ENCODE results near the gene TENM3.

The TENM3 gene

GRCh38 chr4:182533964-182534363 lies 290.8 kb downstream of the TENM3 start:
- no peak for DNase-seq

- DNase-seq, result no peak
These were observed 293.1 kb downstream of the TENM3 start for GRCh38 chr4:182536221-182536811.

GRCh38 chr4:182537031-182537795 lies 294.0 kb downstream of the TENM3 start:
- DNase-seq, result no peak

- DNase-seq, result no peak
These were observed 294.8 kb downstream of the TENM3 start for GRCh38 chr4:182538031-182538430.

- no peak for DNase-seq
These were observed 297.3 kb downstream of the TENM3 start for GRCh38 chr4:182540496-182540895.

GRCh38 chr4:182547435-182547834 lies 304.2 kb downstream of the TENM3 start:
- no peak for DNase-seq

- no peak for DNase-seq
These were observed 305.0 kb downstream of the TENM3 start for GRCh38 chr4:182548156-182548555.

- DNase-seq, result no peak
These were observed 306.2 kb downstream of the TENM3 start for GRCh38 chr4:182549356-182549755.

GRCh38 chr4:182552948-182553347 lies 309.7 kb downstream of the TENM3 start:
- no peak for DNase-seq

GRCh38 chr4:182553653-182554052 lies 310.5 kb downstream of the TENM3 start:
- DNase-seq, result no peak

- DNase-seq, result no peak
These were observed 311.5 kb downstream of the TENM3 start for GRCh38 chr4:182554736-182555135.

- DNase-seq, result no peak
These were observed 312.8 kb downstream of the TENM3 start for GRCh38 chr4:182555997-182556418.

GRCh38 chr4:182556580-182556979 lies 313.4 kb downstream of the TENM3 start:
- no peak for DNase-seq

- DNase-seq, result peak; percentile 9
These were observed 317.2 kb downstream of the TENM3 start for GRCh38 chr4:182560358-182560757.

GRCh38 chr4:182562350-182562749 lies 319.1 kb downstream of the TENM3 start:
- no peak for DNase-seq

GRCh38 chr4:182564724-182565369 lies 321.6 kb downstream of the TENM3 start:
- no peak for DNase-seq

GRCh38 chr4:182567119-182567518 lies 323.9 kb downstream of the TENM3 start:
- no peak for DNase-seq

GRCh38 chr4:182569561-182569960 lies 326.4 kb downstream of the TENM3 start:
- DNase-seq, result no peak

- no peak for DNase-seq
These were observed 331.5 kb downstream of the TENM3 start for GRCh38 chr4:182574706-182575105.

- DNase-seq, result no peak
These were observed 332.0 kb downstream of the TENM3 start for GRCh38 chr4:182575225-182575624.

GRCh38 chr4:182576601-182577289 lies 333.5 kb downstream of the TENM3 start:
- no peak for DNase-seq

- DNase-seq, result no peak
These were observed 334.2 kb downstream of the TENM3 start for GRCh38 chr4:182577411-182577810.

- no peak for DNase-seq
These were observed 335.2 kb downstream of the TENM3 start for GRCh38 chr4:182578402-182578801.

- no peak for DNase-seq
These were observed 339.0 kb downstream of the TENM3 start for GRCh38 chr4:182582245-182582644.

Measured in NCI-H1694 (cell line).